AG04450 (cell line): Measurements from ENCODE around the gene LAPTM5. TPM values are rescaled to one million over a fixed set of nuclear protein-coding genes. Genes with fewer than 3 reads are reported as not detected.

ENCODE experiments used
- CTCF ChIA-PET: fragments of 300-600, 350-600 bp; formaldehyde crosslinking; extraction: SDS; loops from one replicate; lab custom pipeline; 2022; ENCODE audit warnings: antibody characterized with exemption, inconsistent platforms; lab: Charles Lee
- POLR2A ChIA-PET: fragments of 350-600 bp; formaldehyde crosslinking; extraction: SDS; loops from one replicate; lab custom pipeline; 2021; ENCODE audit warnings: antibody characterized with exemption, inconsistent platforms; lab: Yijun Ruan, JAX
- DNase-seq: peaks from one replicate; pipeline ENCODE4 v3.0.0-alpha.2; 2011; ENCODE audit warnings: low read depth, low spot score
- H3K27ac ChIP-seq: one replicate; pipeline ENCODE4 v1.5.1; 2012; ENCODE audit warnings: low read depth, low read length, control low read depth
- H3K27me3 ChIP-seq: one replicate; pipeline ENCODE4 v1.6.0; 2012; ENCODE audit warnings: low read length; ENCODE audit not compliant: control insufficient read depth, insufficient read depth
- H3K4me3 ChIP-seq: 2 replicates; pipeline ENCODE4 v1.5.1; 2011; ENCODE audit warnings: mild to moderate bottlenecking, low read depth, low read length, control low read depth
- H3K9me3 ChIP-seq: 2 replicates; pipeline ENCODE4 v1.5.1; 2012; ENCODE audit warnings: low read length; ENCODE audit not compliant: control insufficient read depth, insufficient read depth
- CTCF ChIP-seq: IDR thresholded peaks from 2 replicates; pipeline ENCODE4 v1.5.1; 2011; ENCODE audit warnings: low read depth, low read length, control low read depth, inconsistent platforms
- polyA plus RNA-seq: library from polyadenylated mRNA; depleted of rRNA; stranded (reverse); fragments of >200 nt; gene quantifications from 2 replicates; pipeline ENCODE4 v1.2.3, GENCODE V29; 2011

The LAPTM5 gene
- polyA plus RNA-seq, 1 experiment = 0.53 TPM

DNA sequence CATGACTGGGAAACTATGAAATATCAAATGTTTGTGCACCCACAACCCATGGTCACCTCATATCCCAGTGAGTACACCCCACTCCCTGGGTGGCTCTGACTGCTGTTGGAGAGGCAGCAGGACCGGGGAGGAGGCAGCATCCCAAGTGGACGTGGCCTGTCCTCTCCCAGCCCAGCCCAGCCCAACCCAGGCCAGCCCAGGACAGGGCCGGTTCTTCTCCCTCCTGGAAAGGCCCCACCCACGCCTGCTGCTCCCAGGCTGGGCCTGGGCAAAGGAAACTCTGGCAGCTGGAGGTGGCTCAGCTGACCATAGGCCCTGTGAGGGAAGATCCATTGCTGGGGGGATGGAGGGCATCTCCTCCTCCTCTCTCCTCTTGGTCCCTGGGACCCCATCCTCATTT lies 53.3 kb downstream of the LAPTM5 start:
- Histone ChIP-seq H3K9me3 (no peaks in the 10 kb centered on the region; the same call in 1 of the 2 replicates), H3K4me3 (no peak overlapping the region), H3K27ac (no peak overlapping the region), H3K27me3 (peaks cover 24% of the 10 kb centered on the region)
- ChIA-PET POLR2A (no interaction called here), CTCF (no interaction called here)
- no peak for TF ChIP-seq CTCF
- no peak for DNase-seq

DNA sequence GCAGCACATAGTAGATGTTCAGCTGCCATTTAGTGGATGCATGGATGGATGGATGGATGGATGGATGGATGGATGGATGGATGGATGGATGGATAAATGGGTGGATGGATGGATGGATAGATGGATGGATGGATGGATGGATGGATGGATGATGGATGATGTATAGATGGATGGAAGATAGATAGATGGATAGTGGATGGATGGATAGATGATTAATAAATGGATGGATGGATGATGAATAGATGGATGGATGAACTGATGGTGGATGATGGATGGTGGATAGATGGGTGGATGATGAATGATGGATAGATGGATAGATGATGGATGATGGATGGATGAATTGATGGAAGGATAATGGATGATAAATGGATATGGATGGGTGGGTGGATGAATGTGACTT lies 54.8 kb downstream of the LAPTM5 start:
- POLR2A ChIA-PET = no interaction called here
- Histone ChIP-seq H3K27ac (no peak overlapping the region), H3K4me3 (no peak overlapping the region), H3K27me3 (peaks cover 29% of the 10 kb centered on the region), H3K9me3 (no peaks in the 10 kb centered on the region; the same call in 1 of the 2 replicates)
- no peak for TF ChIP-seq CTCF
- DNase-seq = no peak
- CTCF ChIA-PET = no interaction called here

DNA sequence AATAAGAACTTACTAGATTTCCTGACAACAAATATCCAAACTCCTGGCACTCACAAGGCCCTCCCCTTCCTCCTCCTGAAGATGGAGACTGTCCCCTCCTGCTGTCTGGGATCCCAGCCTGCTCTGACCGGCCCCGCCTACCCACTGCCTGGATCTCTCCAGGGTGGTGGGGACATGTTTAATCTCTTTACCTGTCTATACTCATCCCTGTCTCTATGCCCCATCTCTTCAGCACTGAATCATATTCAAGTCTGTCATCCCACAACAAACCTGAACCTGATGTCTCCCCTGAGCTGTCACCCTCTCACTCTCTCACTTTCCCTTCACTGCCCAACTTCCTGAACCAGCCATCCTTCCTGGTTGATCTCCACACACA lies 56.3 kb downstream of the LAPTM5 start:
- POLR2A ChIA-PET = no interaction called here
- no peak for DNase-seq
- peaks cover 26% of the 10 kb centered on the region for H3K27me3 ChIP-seq
- no peak overlapping the region for H3K4me3 ChIP-seq
- TF ChIP-seq CTCF = no peak
- CTCF ChIA-PET = no interaction called here
- H3K9me3 ChIP-seq = no peaks in the 10 kb centered on the region; the same call in 1 of the 2 replicates
- H3K27ac ChIP-seq = no peak overlapping the region

GRCh38 chr1:30700528-30701257 lies 56.9 kb downstream of the LAPTM5 start:
- H3K27ac ChIP-seq = no peak overlapping the region
- peaks cover 28% of the 10 kb centered on the region for H3K27me3 ChIP-seq
- ChIA-PET POLR2A (no interaction called here), CTCF (no interaction called here)
- no peak for TF ChIP-seq CTCF
- H3K9me3 ChIP-seq = no peaks in the 10 kb centered on the region; the same call in 1 of the 2 replicates
- H3K4me3 ChIP-seq = no peak overlapping the region
- peak; percentile 18 for DNase-seq

- no peaks in the 10 kb centered on the region; the same call in 1 of the 2 replicates for H3K9me3 ChIP-seq
- no peak for DNase-seq
- POLR2A ChIA-PET = no interaction called here
- CTCF ChIA-PET = interaction anchor here (1.0 kb wide), 1 partner anchor 8 kb away, joined by 3 read pairs; no protein-coding TSS in a partner anchor
- H3K4me3 ChIP-seq = no peak overlapping the region
- TF ChIP-seq CTCF = no peak
- peaks cover 22% of the 10 kb centered on the region for H3K27me3 ChIP-seq
- H3K27ac ChIP-seq = no peak overlapping the region
Observed at GRCh38 chr1:30699762-30700161, 57.8 kb downstream of the LAPTM5 start.
